HAP-1 (cell line): Measurements from ENCODE around the gene GNG12.
A peak's percentile ranks its signal among the peaks of the same experiment; 100 is the strongest.

ENCODE experiments used
- DNase-seq, 2 experiments: peaks; one replicate each; pipeline ENCODE4 v3.0.0-alpha.2; 2016 to 2020; ENCODE audit warnings: low spot score in 2 of 2
- H3K27me3 ChIP-seq: fragments of 250-450 bp; sonication (Bioruptor Pico); 2 replicates; pipeline ENCODE4 v1.5.1; 2020; ENCODE audit warnings: low read depth, mild to moderate bottlenecking, moderate library complexity
- H3K36me3 ChIP-seq: fragments of 250-450 bp; sonication (Bioruptor Pico); replicated peaks from 2 replicates; pipeline ENCODE4 v1.5.1; 2020; ENCODE audit warnings: mild to moderate bottlenecking
- H3K4me1 ChIP-seq: fragments of 250-450 bp; sonication (Bioruptor Pico); 2 replicates; pipeline ENCODE4 v1.5.1; 2020; ENCODE audit warnings: mild to moderate bottlenecking
- H3K4me3 ChIP-seq: fragments of 250-450 bp; sonication (Bioruptor Pico); 2 replicates; pipeline ENCODE4 v1.5.1; 2020; ENCODE audit warnings: mild to moderate bottlenecking, moderate library complexity
- H3K9me3 ChIP-seq: fragments of 250-450 bp; sonication (Bioruptor Pico); 2 replicates; pipeline ENCODE4 v1.5.1; 2020; ENCODE audit warnings: mild to moderate bottlenecking, moderate library complexity
- in situ Hi-C: fragments of 300-500 bp; cut with MboI; formaldehyde crosslinking; loops from 3 replicates; pipeline ENCODE4 v1.14.3; 2020; ENCODE audit warnings: low sequenced_read_pairs, inconsistent platforms, mixed read lengths

Gene GNG12

DNA sequence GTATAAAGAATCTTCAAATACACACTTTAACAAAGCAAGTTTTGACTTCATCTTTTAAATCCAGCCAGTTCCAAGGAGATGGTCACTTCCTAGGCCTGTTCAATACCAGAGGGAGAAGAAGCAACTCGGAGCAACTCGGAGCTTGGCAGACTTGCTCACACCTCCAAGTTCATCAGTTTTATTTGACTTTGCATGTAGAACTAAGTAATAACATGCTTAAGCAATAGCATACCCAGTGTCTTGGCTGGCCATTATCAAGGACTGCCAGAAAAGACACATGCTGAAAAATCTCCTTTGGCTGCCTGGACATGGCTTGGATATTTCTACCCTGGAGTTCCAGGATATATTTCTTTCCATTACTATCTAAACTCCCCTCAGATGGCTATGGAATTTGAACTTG lies 52.6 kb downstream of the GNG12 start:
- H3K9me3 ChIP-seq: no peaks in the 10 kb centered on the region
- in situ Hi-C loops: no loop called here
- H3K4me3 ChIP-seq: no peak overlapping the region
- no peaks in the 10 kb centered on the region for H3K36me3 ChIP-seq
- no peaks in the 10 kb centered on the region for H3K27me3 ChIP-seq
- peaks cover 10% of the 10 kb centered on the region for H3K4me1 ChIP-seq
- no peak for DNase-seq

DNA sequence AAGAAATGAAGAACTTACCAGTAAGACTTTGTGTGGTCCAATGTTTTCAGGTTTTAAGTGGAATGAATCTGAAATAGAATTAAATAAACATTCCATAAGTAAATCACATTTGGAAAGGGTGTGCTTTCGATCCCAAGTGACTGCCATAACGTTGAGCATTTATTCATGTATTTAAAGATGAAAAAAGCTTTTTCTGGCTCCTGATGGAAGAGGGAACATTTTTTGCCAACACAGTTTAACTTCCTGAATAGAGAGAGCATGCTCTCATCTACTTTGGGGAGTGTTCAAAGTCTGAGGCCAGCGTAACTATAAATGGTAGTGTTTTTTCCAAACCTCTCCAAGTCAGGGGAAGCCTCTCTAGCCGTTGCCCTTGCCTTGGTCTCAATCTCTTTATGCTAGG lies 55.8 kb downstream of the GNG12 start:
- H3K4me1 ChIP-seq: peaks cover 10% of the 10 kb centered on the region
- H3K36me3 ChIP-seq: no peaks in the 10 kb centered on the region
- DNase-seq: no peak
- H3K9me3 ChIP-seq: no peaks in the 10 kb centered on the region
- H3K4me3 ChIP-seq: no peak overlapping the region
- in situ Hi-C loops: no loop called here
- H3K27me3 ChIP-seq: no peaks in the 10 kb centered on the region

DNA sequence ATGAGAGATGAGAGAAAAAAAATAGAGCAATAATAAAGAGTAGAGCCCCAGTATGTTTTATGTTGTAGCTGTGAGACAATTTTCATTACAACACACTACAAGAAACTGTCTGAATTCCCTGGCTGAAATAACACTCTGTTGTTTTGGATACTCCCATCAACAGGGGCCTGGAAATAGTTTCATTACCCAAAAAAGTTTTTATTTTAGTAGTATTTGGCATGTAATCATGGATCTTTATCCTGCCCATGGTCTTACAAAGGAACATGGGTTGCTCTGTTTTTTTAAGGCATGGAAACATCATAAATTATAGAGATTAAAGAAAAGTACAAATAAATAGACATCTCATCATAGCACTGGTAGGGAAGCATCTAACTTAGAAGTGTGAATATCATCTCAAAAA lies 56.3 kb downstream of the GNG12 start:
- Histone ChIP-seq H3K4me3 (no peak overlapping the region), H3K9me3 (no peaks in the 10 kb centered on the region), H3K4me1 (peaks cover 10% of the 10 kb centered on the region), H3K36me3 (no peaks in the 10 kb centered on the region), H3K27me3 (no peaks in the 10 kb centered on the region)
- DNase-seq: no peak
- in situ Hi-C loops: no loop called here

DNA sequence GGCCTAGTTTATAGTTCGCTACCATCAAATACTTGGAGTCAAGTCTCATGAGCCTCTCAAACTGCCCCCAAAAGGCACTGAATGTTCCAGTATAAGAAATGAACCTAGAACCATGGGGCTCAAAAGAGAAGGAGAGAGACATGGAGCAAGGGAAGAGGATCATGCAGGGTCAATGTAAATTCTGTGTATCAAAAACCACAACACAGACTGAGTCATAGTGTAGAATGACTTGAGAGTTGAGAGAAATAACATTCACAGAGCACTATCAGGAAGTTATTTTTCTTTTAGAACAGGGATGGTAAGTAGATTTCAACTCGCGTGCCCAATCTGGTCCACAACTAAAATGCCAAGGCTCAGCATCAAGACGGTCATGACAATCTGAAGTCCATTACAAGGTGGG lies 59.8 kb downstream of the GNG12 start:
- H3K27me3 ChIP-seq: no peaks in the 10 kb centered on the region
- in situ Hi-C loops: no loop called here
- no peaks in the 10 kb centered on the region for H3K36me3 ChIP-seq
- no peak overlapping the region for H3K4me3 ChIP-seq
- no peaks in the 10 kb centered on the region for H3K9me3 ChIP-seq
- DNase-seq: no peak
- peaks cover 3% of the 10 kb centered on the region for H3K4me1 ChIP-seq

DNA sequence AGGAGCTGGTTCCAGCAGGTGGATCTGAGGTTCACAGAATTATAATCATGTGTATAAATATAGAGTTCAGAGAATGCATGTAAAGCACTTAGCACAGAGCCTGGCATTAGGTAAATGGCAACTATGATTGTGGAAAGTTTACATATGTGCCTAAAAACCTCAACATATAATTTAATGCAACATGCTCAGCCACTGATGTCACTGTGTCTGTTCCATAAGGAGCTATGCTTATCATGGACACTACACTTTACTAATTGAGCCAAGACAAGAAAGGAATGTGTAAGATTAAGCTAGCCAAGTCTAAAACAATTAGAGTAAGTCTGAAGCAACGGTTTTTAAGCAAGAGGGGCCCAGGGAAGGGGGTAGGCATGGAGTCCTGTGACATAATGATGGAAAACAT lies 61.5 kb downstream of the GNG12 start:
- Histone ChIP-seq H3K4me3 (no peak overlapping the region), H3K9me3 (no peaks in the 10 kb centered on the region), H3K4me1 (peaks cover 3% of the 10 kb centered on the region), H3K27me3 (no peaks in the 10 kb centered on the region), H3K36me3 (no peaks in the 10 kb centered on the region)
- in situ Hi-C loops: no loop called here
- no peak for DNase-seq

DNA sequence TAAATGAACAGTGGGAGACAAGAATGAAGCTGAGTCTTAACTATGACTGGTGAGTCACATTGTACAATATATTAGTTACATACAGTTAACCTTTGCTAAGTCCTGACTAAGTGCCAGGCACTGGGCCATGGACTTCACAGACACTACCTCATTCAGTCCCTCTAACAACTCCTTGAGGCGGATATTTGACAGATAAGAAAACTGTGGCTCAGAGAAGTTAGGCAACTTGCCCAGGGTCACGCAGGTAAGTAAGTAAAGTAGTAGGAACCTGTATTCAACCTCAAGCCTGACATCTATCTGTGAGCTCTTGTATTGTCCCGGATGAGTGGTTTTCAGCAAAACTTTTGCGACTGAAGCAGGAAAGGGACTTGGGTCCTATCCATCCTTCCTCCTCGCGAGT lies 62.1 kb downstream of the GNG12 start:
- no peak overlapping the region for H3K4me3 ChIP-seq
- no peak for DNase-seq

DNA sequence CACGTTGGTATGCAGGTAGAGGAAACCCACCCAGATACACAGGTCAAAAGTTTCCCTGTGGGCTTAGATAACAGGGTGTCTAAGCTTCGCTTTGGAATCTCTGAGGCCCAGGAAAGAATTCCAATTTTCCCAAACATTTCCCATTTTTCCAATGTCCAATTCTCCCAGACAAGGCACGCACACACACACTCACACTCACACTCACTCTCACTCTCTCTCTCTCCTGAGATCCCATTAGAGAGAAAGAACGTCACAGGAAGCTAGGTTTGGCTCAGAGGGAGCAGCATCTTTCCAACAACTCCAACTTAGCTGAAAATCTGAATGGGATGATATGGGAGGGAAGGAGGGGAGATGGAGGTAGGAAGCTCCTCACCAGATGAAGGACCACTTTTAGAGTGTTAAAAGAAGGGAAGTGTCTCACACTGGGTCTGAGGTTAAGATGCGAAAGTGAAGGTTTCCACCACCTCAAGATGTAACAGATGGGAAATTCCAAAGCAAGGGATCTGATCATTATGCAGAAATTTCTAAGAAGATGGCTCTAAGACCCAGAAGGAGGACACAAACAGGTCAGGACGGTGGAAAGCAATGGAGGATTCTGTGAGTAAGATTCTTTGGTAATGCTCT lies 63.5 kb downstream of the GNG12 start:
- DNase-seq: no peak
- in situ Hi-C loops: loop anchor here (10.0 kb wide), 2 partner anchors 75 to 345 kb away; no protein-coding TSS in a partner anchor
- H3K9me3 ChIP-seq: no peaks in the 10 kb centered on the region
- peaks cover 6% of the 10 kb centered on the region for H3K4me1 ChIP-seq
- H3K4me3 ChIP-seq: no peak overlapping the region
- no peaks in the 10 kb centered on the region for H3K27me3 ChIP-seq
- no peaks in the 10 kb centered on the region for H3K36me3 ChIP-seq

More for the DNA sequence above, 62.1 kb downstream of the GNG12 start:
- in situ Hi-C loops: no loop called here
- H3K9me3 ChIP-seq: no peaks in the 10 kb centered on the region
- no peaks in the 10 kb centered on the region for H3K27me3 ChIP-seq
- peaks cover 6% of the 10 kb centered on the region for H3K4me1 ChIP-seq
- H3K36me3 ChIP-seq: no peaks in the 10 kb centered on the region

DNA sequence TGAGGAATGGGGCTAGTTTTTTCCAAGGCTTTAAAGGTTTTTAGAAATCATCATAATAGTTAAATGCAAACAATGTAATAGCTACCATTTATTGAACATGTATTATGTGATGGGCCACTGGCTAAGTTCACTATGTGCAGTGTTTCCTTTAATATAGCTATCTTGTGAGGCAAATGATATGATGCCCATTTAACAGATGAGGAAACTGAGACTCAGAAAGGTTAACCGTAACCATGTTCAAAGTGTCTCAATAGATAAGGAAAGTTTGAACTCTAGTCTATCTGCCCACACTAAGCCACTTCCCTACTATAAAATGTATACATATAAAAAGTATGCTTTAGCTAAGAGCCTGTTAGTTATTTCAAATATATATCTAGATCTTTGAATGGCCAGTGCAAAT lies 64.8 kb downstream of the GNG12 start:
- in situ Hi-C loops: loop anchor here (10.0 kb wide), 2 partner anchors 76 to 346 kb away; no protein-coding TSS in a partner anchor
- Histone ChIP-seq H3K9me3 (no peaks in the 10 kb centered on the region), H3K36me3 (no peaks in the 10 kb centered on the region), H3K4me3 (no peak overlapping the region), H3K4me1 (peaks cover 6% of the 10 kb centered on the region), H3K27me3 (no peaks in the 10 kb centered on the region)
- no peak for DNase-seq

DNA sequence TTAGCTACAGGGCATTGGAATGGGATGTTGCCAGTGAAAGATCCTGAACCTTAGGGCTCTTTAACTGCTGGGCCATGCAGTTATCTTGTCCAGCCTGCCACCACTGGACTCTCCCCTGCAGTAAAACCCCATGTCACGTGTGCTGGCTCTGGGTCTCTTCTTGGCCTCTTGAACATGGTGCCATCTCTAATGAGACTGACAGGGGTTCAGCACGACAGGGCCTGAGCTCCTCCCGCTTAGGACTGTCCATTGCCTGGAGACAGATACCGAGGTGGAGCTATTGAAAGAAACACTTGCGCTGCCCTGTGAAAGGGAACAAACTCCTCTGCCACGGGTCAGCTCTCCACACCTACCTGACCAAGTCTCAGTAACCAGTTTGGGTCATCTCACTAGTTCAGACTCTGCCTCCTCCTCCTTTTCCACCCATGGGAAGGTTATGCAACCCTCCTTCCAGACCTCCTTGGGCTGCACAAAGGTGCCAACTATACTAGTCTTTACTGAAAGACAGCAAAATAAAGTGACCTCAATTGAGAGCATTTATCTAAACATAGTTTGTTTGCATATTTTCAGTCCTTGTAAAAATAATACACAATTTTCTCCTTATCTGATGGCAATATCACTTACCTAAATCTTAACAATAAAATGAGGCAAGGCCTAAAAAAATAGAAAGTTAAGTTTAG lies 66.0 kb downstream of the GNG12 start:
- H3K4me1 ChIP-seq: peaks cover 6% of the 10 kb centered on the region
- in situ Hi-C loops: loop anchor here (10.0 kb wide), 2 partner anchors 78 to 348 kb away; no protein-coding TSS in a partner anchor
- no peaks in the 10 kb centered on the region for H3K9me3 ChIP-seq
- DNase-seq: no peak
- no peak overlapping the region for H3K4me3 ChIP-seq
- H3K27me3 ChIP-seq: no peaks in the 10 kb centered on the region
- H3K36me3 ChIP-seq: no peaks in the 10 kb centered on the region

DNA sequence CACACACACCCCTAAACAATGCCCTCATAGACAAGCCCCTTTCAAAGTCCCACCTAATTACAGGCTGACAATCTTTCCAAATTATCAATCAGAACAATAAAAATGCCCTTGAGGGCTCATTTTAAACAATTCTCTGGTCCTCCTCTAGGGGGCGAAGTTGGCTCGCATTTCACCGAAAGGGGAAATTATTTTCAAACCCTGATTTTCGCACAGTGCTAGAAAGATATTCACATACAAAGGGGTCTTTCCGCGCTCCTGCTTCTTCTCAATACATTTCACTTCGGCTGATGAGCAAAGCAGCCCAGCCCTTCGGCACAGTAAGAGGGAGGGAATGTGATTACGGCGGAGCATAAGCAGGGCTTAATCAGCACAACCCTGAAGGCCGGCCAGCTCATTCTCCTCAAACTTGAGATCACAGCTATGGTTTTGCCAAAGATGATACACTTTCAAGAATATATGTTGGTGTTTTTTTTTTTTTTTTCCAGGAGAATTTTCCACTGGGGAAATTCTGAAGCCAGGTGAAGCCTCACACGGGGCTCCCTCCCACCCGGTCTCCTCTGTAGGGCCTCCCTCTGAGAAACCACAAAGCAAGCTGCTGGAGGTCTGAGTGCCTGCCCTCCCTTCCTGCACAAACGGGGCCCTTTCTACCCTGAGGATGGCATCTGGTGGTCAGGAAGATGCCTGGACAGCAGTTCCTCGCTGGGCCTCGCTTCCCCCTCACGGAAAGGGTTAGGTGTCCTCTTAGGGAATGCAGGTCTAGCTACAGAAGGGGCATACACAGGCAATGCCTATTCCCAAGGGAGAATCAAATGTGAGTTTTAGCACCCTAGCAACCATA lies 66.9 kb downstream of the GNG12 start:
- Histone ChIP-seq H3K36me3 (no peaks in the 10 kb centered on the region), H3K9me3 (no peaks in the 10 kb centered on the region), H3K27me3 (no peaks in the 10 kb centered on the region), H3K4me3 (no peak overlapping the region), H3K4me1 (0 out of 2 replicates have a peak, but pooled peaks cover 2% of the 10 kb centered on the region)
- in situ Hi-C loops: loop anchor here (10.0 kb wide), 2 partner anchors 78 to 348 kb away; no protein-coding TSS in a partner anchor
- peak; percentile 51 to 74 for DNase-seq

DNA sequence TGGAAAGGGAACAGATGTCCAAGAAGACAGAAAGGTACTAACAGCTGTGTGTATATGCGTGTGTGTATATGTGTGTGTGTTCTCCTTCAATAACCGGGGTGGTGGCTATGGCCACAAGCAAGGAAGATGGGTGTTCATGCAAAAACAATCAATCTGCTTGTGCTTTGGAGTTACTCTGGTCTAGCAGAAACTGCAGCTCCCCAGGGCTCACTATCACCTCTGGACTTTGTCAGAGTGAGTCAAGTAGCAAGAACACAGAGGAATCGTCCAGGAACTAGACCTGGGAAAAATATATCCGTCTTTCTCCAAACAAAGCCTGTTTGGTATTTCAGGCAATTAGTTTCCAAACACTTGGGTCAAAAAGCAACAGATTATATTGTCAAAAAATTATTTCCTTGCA lies 68.6 kb downstream of the GNG12 start:
- Histone ChIP-seq H3K36me3 (no peaks in the 10 kb centered on the region), H3K27me3 (no peaks in the 10 kb centered on the region), H3K4me3 (no peak overlapping the region), H3K4me1 (0 out of 2 replicates have a peak, but pooled peaks cover 2% of the 10 kb centered on the region), H3K9me3 (no peaks in the 10 kb centered on the region)
- in situ Hi-C loops: loop anchor here (5.0 to 10.0 kb wide), 3 partner anchors 80 to 350 kb away; no protein-coding TSS in a partner anchor
- DNase-seq: no peak

DNA sequence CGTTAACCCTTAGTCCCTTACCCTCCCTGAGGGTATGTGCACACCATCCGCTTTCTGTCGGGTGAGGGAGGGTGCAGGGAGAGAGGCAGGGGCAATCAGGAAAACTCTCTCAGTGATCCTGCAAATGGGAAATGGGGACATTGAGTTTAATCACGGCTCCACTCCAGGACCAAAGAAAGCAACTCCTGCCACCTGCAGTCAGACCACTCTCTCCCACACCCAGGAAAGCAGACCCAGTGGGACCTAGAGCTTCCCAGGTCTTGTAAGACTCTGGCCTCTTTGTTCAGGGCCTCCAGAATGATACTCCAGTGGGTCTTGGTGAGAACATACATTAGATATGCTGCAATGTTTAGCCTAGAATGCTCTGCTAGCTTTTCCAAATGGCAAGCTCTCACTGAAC lies 71.5 kb downstream of the GNG12 start:
- H3K27me3 ChIP-seq: no peaks in the 10 kb centered on the region
- DNase-seq: no peak
- H3K4me1 ChIP-seq: 0 out of 2 replicates have a peak, but pooled peaks cover 2% of the 10 kb centered on the region
- H3K9me3 ChIP-seq: no peaks in the 10 kb centered on the region
- H3K36me3 ChIP-seq: no peaks in the 10 kb centered on the region
- in situ Hi-C loops: loop anchor here (5.0 to 10.0 kb wide), 3 partner anchors 83 to 353 kb away; no protein-coding TSS in a partner anchor
- H3K4me3 ChIP-seq: no peak overlapping the region

DNA sequence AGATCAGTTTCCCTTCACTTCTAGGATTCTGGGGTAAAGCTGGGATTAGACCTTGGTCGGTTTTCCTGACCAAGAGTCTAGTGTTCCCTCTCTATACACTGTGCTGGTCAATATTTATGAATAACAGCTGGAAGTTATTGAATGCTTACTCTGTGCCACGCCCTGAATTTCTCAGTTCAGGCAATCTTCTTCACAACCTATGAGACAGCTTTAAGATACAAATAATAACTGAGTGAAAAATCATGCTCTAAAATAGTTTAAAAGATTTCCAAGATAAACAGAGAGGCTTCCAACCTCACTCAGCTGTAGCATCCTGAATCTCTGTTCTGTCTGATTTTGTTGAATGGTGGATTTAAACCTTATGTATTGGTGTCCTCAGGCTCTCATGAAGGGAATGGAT lies 72.2 kb downstream of the GNG12 start:
- no peaks in the 10 kb centered on the region for H3K4me1 ChIP-seq
- DNase-seq: no peak
- H3K4me3 ChIP-seq: no peak overlapping the region
- in situ Hi-C loops: loop anchor here (5.0 to 10.0 kb wide), 3 partner anchors 84 to 354 kb away; no protein-coding TSS in a partner anchor
- no peaks in the 10 kb centered on the region for H3K27me3 ChIP-seq
- H3K36me3 ChIP-seq: no peaks in the 10 kb centered on the region
- no peaks in the 10 kb centered on the region for H3K9me3 ChIP-seq
